H9 (cell line): ENCODE measurements around the gene MTERF4. TPM values are rescaled to one million over a fixed set of nuclear protein-coding genes. Genes with fewer than 3 reads are reported as not detected.

Experiments used
- DNase-seq: peaks from one replicate; pipeline ENCODE4 v3.0.0-alpha.2; 2017
- H2AFZ ChIP-seq: one replicate; pipeline ENCODE4 v1.6.1; 2013; ENCODE audit warnings: mild to moderate bottlenecking, low read length, control low read depth, moderate library complexity
- H2AK5ac ChIP-seq: 2 replicates; pipeline ENCODE4 v1.6.1; 2013; ENCODE audit warnings: low read length, control low read depth, mixed read lengths; ENCODE audit not compliant: insufficient read length
- H2BK120ac ChIP-seq: one replicate; pipeline ENCODE4 v1.6.1; 2013; ENCODE audit warnings: low read depth, mild to moderate bottlenecking, low read length, control low read depth, inconsistent platforms; ENCODE audit not compliant: poor library complexity, severe bottlenecking
- H2BK12ac ChIP-seq: 2 replicates; pipeline ENCODE4 v1.6.1; 2013; ENCODE audit warnings: low read length, control low read depth, mixed read lengths, low read depth; ENCODE audit not compliant: insufficient read length
- H2BK15ac ChIP-seq: 2 replicates; pipeline ENCODE4 v1.6.1; 2013; ENCODE audit warnings: low read depth, low read length, control low read depth
- H2BK20ac ChIP-seq: one replicate; pipeline ENCODE4 v1.6.1; 2013; ENCODE audit warnings: low read depth, mild to moderate bottlenecking, low read length, control low read depth, inconsistent platforms; ENCODE audit not compliant: poor library complexity, severe bottlenecking
- H2BK5ac ChIP-seq: 2 replicates; pipeline ENCODE4 v1.6.1; 2013; ENCODE audit warnings: low read length, control low read depth, mixed read lengths; ENCODE audit not compliant: insufficient read length
- H3K14ac ChIP-seq: 2 replicates; pipeline ENCODE4 v1.6.1; 2013; ENCODE audit warnings: low read length, control low read depth; ENCODE audit not compliant: insufficient read depth
- H3K18ac ChIP-seq: 2 replicates; pipeline ENCODE4 v1.6.1; 2013; ENCODE audit warnings: low read depth, mild to moderate bottlenecking, mixed read lengths, low read length, control low read depth; ENCODE audit not compliant: insufficient read length
- H3K23ac ChIP-seq: 2 replicates; pipeline ENCODE4 v1.6.1; 2013; ENCODE audit warnings: low read length, control low read depth, mixed read lengths, low read depth; ENCODE audit not compliant: insufficient read length
- H3K23me2 ChIP-seq: 2 replicates; pipeline ENCODE4 v1.6.1; 2013; ENCODE audit warnings: low read depth, mild to moderate bottlenecking, mixed read lengths, low read length, control low read depth; ENCODE audit not compliant: insufficient read length, poor library complexity, severe bottlenecking
- H3K27ac ChIP-seq: 2 replicates; pipeline ENCODE4 v1.5.1; 2013; ENCODE audit warnings: low read length, control low read depth, mixed read lengths, low read depth; ENCODE audit not compliant: insufficient read length
- H3K27me3 ChIP-seq: 2 replicates; pipeline ENCODE4 v1.6.1; 2013; ENCODE audit warnings: low read length, control low read depth, inconsistent platforms; ENCODE audit not compliant: insufficient read depth
- H3K4ac ChIP-seq: 2 replicates; pipeline ENCODE4 v1.6.1; 2013; ENCODE audit warnings: low read depth, mild to moderate bottlenecking, control low read depth, inconsistent platforms, low read length, moderate library complexity
- H3K4me1 ChIP-seq: 2 replicates; pipeline ENCODE4 v1.6.1; 2013; ENCODE audit warnings: low read length, control low read depth, inconsistent platforms; ENCODE audit not compliant: insufficient read depth
- H3K4me2 ChIP-seq: 2 replicates; pipeline ENCODE4 v1.6.1; 2013; ENCODE audit warnings: low read length, control low read depth, mixed read lengths; ENCODE audit not compliant: insufficient read length, insufficient read depth
- H3K56ac ChIP-seq: 2 replicates; pipeline ENCODE4 v1.6.1; 2013; ENCODE audit warnings: low read depth, mild to moderate bottlenecking, mixed read lengths, low read length, control low read depth; ENCODE audit not compliant: insufficient read length
- H3K79me1 ChIP-seq: 2 replicates; pipeline ENCODE4 v1.6.1; 2013; ENCODE audit warnings: low read depth, mild to moderate bottlenecking, moderate library complexity, low read length, control low read depth, inconsistent platforms; ENCODE audit not compliant: insufficient read depth, poor library complexity, severe bottlenecking
- H3K79me2 ChIP-seq: 2 replicates; pipeline ENCODE4 v1.6.1; 2013; ENCODE audit warnings: low read length, control low read depth, inconsistent platforms; ENCODE audit not compliant: insufficient read depth
- H3K9ac ChIP-seq: 2 replicates; pipeline ENCODE4 v1.6.1; 2013; ENCODE audit warnings: low read length, control low read depth, mixed read lengths; ENCODE audit not compliant: insufficient read length; ENCODE audit errors: extremely low read depth
- H3K9me3 ChIP-seq: one replicate; pipeline ENCODE4 v1.6.1; 2013; ENCODE audit warnings: low read depth, low read length, inconsistent platforms; ENCODE audit not compliant: control insufficient read depth
- H3T11ph ChIP-seq: one replicate; pipeline ENCODE4 v1.6.1; 2013; ENCODE audit warnings: mild to moderate bottlenecking, low read length, control low read depth, inconsistent platforms
- H4K20me1 ChIP-seq: one replicate; pipeline ENCODE4 v1.6.1; 2013; ENCODE audit not compliant: control insufficient read depth, insufficient read length, insufficient read depth
- H4K5ac ChIP-seq: 2 replicates; pipeline ENCODE4 v1.6.1; 2013; ENCODE audit warnings: low read depth, mild to moderate bottlenecking, mixed read lengths, low read length, control low read depth; ENCODE audit not compliant: insufficient read length
- H4K8ac ChIP-seq: replicated peaks from 2 replicates; pipeline ENCODE4 v1.6.1; 2013; ENCODE audit warnings: low read length, control low read depth, mixed read lengths, low read depth; ENCODE audit not compliant: insufficient read length
- H4K91ac ChIP-seq: 2 replicates; pipeline ENCODE4 v1.6.1; 2013; ENCODE audit warnings: low read depth, mild to moderate bottlenecking, moderate library complexity, mixed read lengths, low read length, control low read depth; ENCODE audit not compliant: insufficient read length
- H3K27ac Mint-ChIP-seq, 3 experiments: 2 replicates in 2 of 3; 3 replicates in 1 of 3; pipeline ENCODE4 v1.8.0; 2020 to 2021; ENCODE audit warnings: mixed read lengths in 3 of 3, mild to moderate bottlenecking in 1 of 3, moderate library complexity in 1 of 3
- H3K27me3 Mint-ChIP-seq: 2 replicates; pipeline ENCODE4 v1.8.0; 2021; ENCODE audit warnings: low read depth, mild to moderate bottlenecking, moderate library complexity, mixed read lengths
- H3K36me3 Mint-ChIP-seq, 3 experiments: 2 replicates in 2 of 3; 3 replicates in 1 of 3; pipeline ENCODE4 v1.8.0; 2020 to 2021; ENCODE audit warnings: low read depth in 3 of 3, mixed read lengths in 3 of 3; ENCODE audit not compliant: insufficient read depth in 1 of 3
- H3K4me1 Mint-ChIP-seq, 2 experiments: 2 replicates each; pipeline ENCODE4 v1.8.0; 2020; ENCODE audit warnings: mixed read lengths in 2 of 2
- H3K4me3 Mint-ChIP-seq, 2 experiments: 2 replicates in 1 of 2; 3 replicates in 1 of 2; pipeline ENCODE4 v1.8.0; 2020 to 2021; ENCODE audit warnings: mild to moderate bottlenecking in 2 of 2, mixed read lengths in 2 of 2, moderate library complexity in 1 of 2
- H3K9me3 Mint-ChIP-seq, 2 experiments: 2 replicates in 1 of 2; 3 replicates in 1 of 2; pipeline ENCODE4 v1.8.0; 2020; ENCODE audit warnings: mild to moderate bottlenecking in 2 of 2, mixed read lengths in 2 of 2, moderate library complexity in 1 of 2
- WGBS: extraction: QIAGEN DNeasy Blood & Tissue Kit; methylation state at CpG from one replicate; pipeline ENCODE4 v1.1.7; 2013; ENCODE audit warnings: missing lambda C conversion rate, low lambda C conversion rate, mixed read lengths; ENCODE audit not compliant: insufficient read length; ENCODE audit errors: extremely low coverage; 5-methylcytosine and 5-hydroxymethylcytosine counted together
- total RNA-seq: library from RNA; stranded (reverse); gene quantifications from 2 replicates; pipeline ENCODE4 v1.2.1, GENCODE V29; 2021
- TF ChIP-seq, protein P1 (sequence below): fragments of 200-600 bp; sonication (generic); conservative IDR thresholded peaks from 3 replicates; pipeline ENCODE4 v1.8.0; 2021; ENCODE audit warnings: antibody characterized with exemption, mild to moderate bottlenecking

MTERF4 gene
- total RNA-seq, 1 experiment from 2014 or later = 35.0 TPM

- Histone ChIP-seq H3K14ac (no peak overlapping the region), H4K91ac (no peak overlapping the region), H3K23me2 (no peaks in the 10 kb centered on the region), H2BK15ac (no peak overlapping the region), H3K18ac (no peak overlapping the region), H2AFZ (no peak overlapping the region), H3K79me2 (no peaks in the 10 kb centered on the region), H2AK5ac (no peak overlapping the region), H3K27ac (no peak overlapping the region), H3K79me1 (no peaks in the 10 kb centered on the region), H3K56ac (no peak overlapping the region), H3K23ac (no peak overlapping the region), H3K4me2 (no peak overlapping the region), H3K4ac (no peak overlapping the region), H4K5ac (no peak overlapping the region), H2BK120ac (no peak overlapping the region), H2BK5ac (no peak overlapping the region), H3K4me1 (no peaks in the 10 kb centered on the region), H2BK20ac (no peak overlapping the region), H3K27me3 (no peaks in the 10 kb centered on the region), H3K9ac (no peak overlapping the region), H4K8ac (no peak overlapping the region), H3T11ph (no peak overlapping the region), H3K9me3 (no peaks in the 10 kb centered on the region), H4K20me1 (no peaks in the 10 kb centered on the region), H2BK12ac (no peak overlapping the region)
- Mint-ChIP-seq H3K27me3 (no peaks in the 10 kb centered on the region; the same call in 1 of the 2 replicates), H3K4me3 (no peak overlapping the region), H3K36me3 (no peaks in the 10 kb centered on the region), H3K9me3 (no peaks in the 10 kb centered on the region), H3K4me1 (peaks cover under 1 to 8% of the 10 kb centered on the region in 2 experiments), H3K27ac (no peak overlapping the region)
- no peak for DNase-seq
- TF ChIP-seq, protein P1, sequence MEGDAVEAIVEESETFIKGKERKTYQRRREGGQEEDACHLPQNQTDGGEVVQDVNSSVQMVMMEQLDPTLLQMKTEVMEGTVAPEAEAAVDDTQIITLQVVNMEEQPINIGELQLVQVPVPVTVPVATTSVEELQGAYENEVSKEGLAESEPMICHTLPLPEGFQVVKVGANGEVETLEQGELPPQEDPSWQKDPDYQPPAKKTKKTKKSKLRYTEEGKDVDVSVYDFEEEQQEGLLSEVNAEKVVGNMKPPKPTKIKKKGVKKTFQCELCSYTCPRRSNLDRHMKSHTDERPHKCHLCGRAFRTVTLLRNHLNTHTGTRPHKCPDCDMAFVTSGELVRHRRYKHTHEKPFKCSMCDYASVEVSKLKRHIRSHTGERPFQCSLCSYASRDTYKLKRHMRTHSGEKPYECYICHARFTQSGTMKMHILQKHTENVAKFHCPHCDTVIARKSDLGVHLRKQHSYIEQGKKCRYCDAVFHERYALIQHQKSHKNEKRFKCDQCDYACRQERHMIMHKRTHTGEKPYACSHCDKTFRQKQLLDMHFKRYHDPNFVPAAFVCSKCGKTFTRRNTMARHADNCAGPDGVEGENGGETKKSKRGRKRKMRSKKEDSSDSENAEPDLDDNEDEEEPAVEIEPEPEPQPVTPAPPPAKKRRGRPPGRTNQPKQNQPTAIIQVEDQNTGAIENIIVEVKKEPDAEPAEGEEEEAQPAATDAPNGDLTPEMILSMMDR = no peak
- no CpG with 5 or more reads among the region's 21 CpGs for WGBS
Observed at GRCh38 chr2:241067501-241068135, 34.5 kb downstream of the MTERF4 start.
